H9 (cell line): Measurements from ENCODE around the gene FAM228B. TPM values are rescaled to one million over a fixed set of nuclear protein-coding genes. Genes with fewer than 3 reads are reported as not detected.

Source experiments
- DNase-seq: peaks from one replicate; pipeline ENCODE4 v3.0.0-alpha.2; 2017
- H2AFZ ChIP-seq: one replicate; pipeline ENCODE4 v1.6.1; 2013; ENCODE audit warnings: mild to moderate bottlenecking, low read length, control low read depth, moderate library complexity
- H2AK5ac ChIP-seq: 2 replicates; pipeline ENCODE4 v1.6.1; 2013; ENCODE audit warnings: low read length, control low read depth, mixed read lengths; ENCODE audit not compliant: insufficient read length
- H2BK120ac ChIP-seq: one replicate; pipeline ENCODE4 v1.6.1; 2013; ENCODE audit warnings: low read depth, mild to moderate bottlenecking, low read length, control low read depth, inconsistent platforms; ENCODE audit not compliant: poor library complexity, severe bottlenecking
- H2BK12ac ChIP-seq: 2 replicates; pipeline ENCODE4 v1.6.1; 2013; ENCODE audit warnings: low read length, control low read depth, mixed read lengths, low read depth; ENCODE audit not compliant: insufficient read length
- H2BK15ac ChIP-seq: 2 replicates; pipeline ENCODE4 v1.6.1; 2013; ENCODE audit warnings: low read depth, low read length, control low read depth
- H2BK20ac ChIP-seq: one replicate; pipeline ENCODE4 v1.6.1; 2013; ENCODE audit warnings: low read depth, mild to moderate bottlenecking, low read length, control low read depth, inconsistent platforms; ENCODE audit not compliant: poor library complexity, severe bottlenecking
- H2BK5ac ChIP-seq: 2 replicates; pipeline ENCODE4 v1.6.1; 2013; ENCODE audit warnings: low read length, control low read depth, mixed read lengths; ENCODE audit not compliant: insufficient read length
- H3K14ac ChIP-seq: 2 replicates; pipeline ENCODE4 v1.6.1; 2013; ENCODE audit warnings: low read length, control low read depth; ENCODE audit not compliant: insufficient read depth
- H3K18ac ChIP-seq: 2 replicates; pipeline ENCODE4 v1.6.1; 2013; ENCODE audit warnings: low read depth, mild to moderate bottlenecking, mixed read lengths, low read length, control low read depth; ENCODE audit not compliant: insufficient read length
- H3K23ac ChIP-seq: 2 replicates; pipeline ENCODE4 v1.6.1; 2013; ENCODE audit warnings: low read length, control low read depth, mixed read lengths, low read depth; ENCODE audit not compliant: insufficient read length
- H3K23me2 ChIP-seq: 2 replicates; pipeline ENCODE4 v1.6.1; 2013; ENCODE audit warnings: low read depth, mild to moderate bottlenecking, mixed read lengths, low read length, control low read depth; ENCODE audit not compliant: insufficient read length, poor library complexity, severe bottlenecking
- H3K27ac ChIP-seq: 2 replicates; pipeline ENCODE4 v1.5.1; 2013; ENCODE audit warnings: low read length, control low read depth, mixed read lengths, low read depth; ENCODE audit not compliant: insufficient read length
- H3K27me3 ChIP-seq: 2 replicates; pipeline ENCODE4 v1.6.1; 2013; ENCODE audit warnings: low read length, control low read depth, inconsistent platforms; ENCODE audit not compliant: insufficient read depth
- H3K4ac ChIP-seq: 2 replicates; pipeline ENCODE4 v1.6.1; 2013; ENCODE audit warnings: low read depth, mild to moderate bottlenecking, control low read depth, inconsistent platforms, low read length, moderate library complexity
- H3K4me1 ChIP-seq: 2 replicates; pipeline ENCODE4 v1.6.1; 2013; ENCODE audit warnings: low read length, control low read depth, inconsistent platforms; ENCODE audit not compliant: insufficient read depth
- H3K4me2 ChIP-seq: 2 replicates; pipeline ENCODE4 v1.6.1; 2013; ENCODE audit warnings: low read length, control low read depth, mixed read lengths; ENCODE audit not compliant: insufficient read length, insufficient read depth
- H3K56ac ChIP-seq: 2 replicates; pipeline ENCODE4 v1.6.1; 2013; ENCODE audit warnings: low read depth, mild to moderate bottlenecking, mixed read lengths, low read length, control low read depth; ENCODE audit not compliant: insufficient read length
- H3K79me1 ChIP-seq: 2 replicates; pipeline ENCODE4 v1.6.1; 2013; ENCODE audit warnings: low read depth, mild to moderate bottlenecking, moderate library complexity, low read length, control low read depth, inconsistent platforms; ENCODE audit not compliant: insufficient read depth, poor library complexity, severe bottlenecking
- H3K79me2 ChIP-seq: 2 replicates; pipeline ENCODE4 v1.6.1; 2013; ENCODE audit warnings: low read length, control low read depth, inconsistent platforms; ENCODE audit not compliant: insufficient read depth
- H3K9ac ChIP-seq: 2 replicates; pipeline ENCODE4 v1.6.1; 2013; ENCODE audit warnings: low read length, control low read depth, mixed read lengths; ENCODE audit not compliant: insufficient read length; ENCODE audit errors: extremely low read depth
- H3K9me3 ChIP-seq: one replicate; pipeline ENCODE4 v1.6.1; 2013; ENCODE audit warnings: low read depth, low read length, inconsistent platforms; ENCODE audit not compliant: control insufficient read depth
- H3T11ph ChIP-seq: one replicate; pipeline ENCODE4 v1.6.1; 2013; ENCODE audit warnings: mild to moderate bottlenecking, low read length, control low read depth, inconsistent platforms
- H4K20me1 ChIP-seq: one replicate; pipeline ENCODE4 v1.6.1; 2013; ENCODE audit not compliant: control insufficient read depth, insufficient read length, insufficient read depth
- H4K5ac ChIP-seq: 2 replicates; pipeline ENCODE4 v1.6.1; 2013; ENCODE audit warnings: low read depth, mild to moderate bottlenecking, mixed read lengths, low read length, control low read depth; ENCODE audit not compliant: insufficient read length
- H4K8ac ChIP-seq: replicated peaks from 2 replicates; pipeline ENCODE4 v1.6.1; 2013; ENCODE audit warnings: low read length, control low read depth, mixed read lengths, low read depth; ENCODE audit not compliant: insufficient read length
- H4K91ac ChIP-seq: 2 replicates; pipeline ENCODE4 v1.6.1; 2013; ENCODE audit warnings: low read depth, mild to moderate bottlenecking, moderate library complexity, mixed read lengths, low read length, control low read depth; ENCODE audit not compliant: insufficient read length
- H3K27ac Mint-ChIP-seq, 3 experiments: 2 replicates in 2 of 3; 3 replicates in 1 of 3; pipeline ENCODE4 v1.8.0; 2020 to 2021; ENCODE audit warnings: mixed read lengths in 3 of 3, mild to moderate bottlenecking in 1 of 3, moderate library complexity in 1 of 3
- H3K27me3 Mint-ChIP-seq: 2 replicates; pipeline ENCODE4 v1.8.0; 2021; ENCODE audit warnings: low read depth, mild to moderate bottlenecking, moderate library complexity, mixed read lengths
- H3K36me3 Mint-ChIP-seq, 3 experiments: 2 replicates in 2 of 3; 3 replicates in 1 of 3; pipeline ENCODE4 v1.8.0; 2020 to 2021; ENCODE audit warnings: low read depth in 3 of 3, mixed read lengths in 3 of 3; ENCODE audit not compliant: insufficient read depth in 1 of 3
- H3K4me1 Mint-ChIP-seq, 2 experiments: 2 replicates each; pipeline ENCODE4 v1.8.0; 2020; ENCODE audit warnings: mixed read lengths in 2 of 2
- H3K4me3 Mint-ChIP-seq, 2 experiments: 2 replicates in 1 of 2; 3 replicates in 1 of 2; pipeline ENCODE4 v1.8.0; 2020 to 2021; ENCODE audit warnings: mild to moderate bottlenecking in 2 of 2, mixed read lengths in 2 of 2, moderate library complexity in 1 of 2
- H3K9me3 Mint-ChIP-seq, 2 experiments: 2 replicates in 1 of 2; 3 replicates in 1 of 2; pipeline ENCODE4 v1.8.0; 2020; ENCODE audit warnings: mild to moderate bottlenecking in 2 of 2, mixed read lengths in 2 of 2, moderate library complexity in 1 of 2
- CTCF ChIP-seq: fragments of 200-600 bp; sonication (generic); conservative IDR thresholded peaks from 3 replicates; pipeline ENCODE4 v1.8.0; 2021; ENCODE audit warnings: antibody characterized with exemption, mild to moderate bottlenecking
- WGBS: extraction: QIAGEN DNeasy Blood & Tissue Kit; methylation state at CpG from one replicate; pipeline ENCODE4 v1.1.7; 2013; ENCODE audit warnings: missing lambda C conversion rate, low lambda C conversion rate, mixed read lengths; ENCODE audit not compliant: insufficient read length; ENCODE audit errors: extremely low coverage; 5-methylcytosine and 5-hydroxymethylcytosine counted together
- total RNA-seq: library from RNA; stranded (reverse); gene quantifications from 2 replicates; pipeline ENCODE4 v1.2.1, GENCODE V29; 2021

The FAM228B gene
- total RNA-seq, 1 experiment from 2014 or later: 6.5 TPM

- no peak overlapping the region for H2BK5ac ChIP-seq
- no peak overlapping the region for H3K14ac ChIP-seq
- no peak overlapping the region for H3K18ac ChIP-seq
- H3K23me2 ChIP-seq: peaks cover 4% of the 10 kb centered on the region
- H2AFZ ChIP-seq: no peak overlapping the region
- no peaks in the 10 kb centered on the region for H3K9me3 ChIP-seq
- WGBS: no CpG with 5 or more reads among the region's 4 CpGs
- no peak overlapping the region for H2BK15ac ChIP-seq
- TF ChIP-seq CTCF: no peak
- Mint-ChIP-seq H3K27me3 (no peaks in the 10 kb centered on the region; the same call in 1 of the 2 replicates), H3K27ac (peak overlapping the region in 2 of 3 experiments; percentile 65 to 85; a peak in 3 of 7 replicates), H3K36me3 (no peaks in the 10 kb centered on the region), H3K4me3 (peak overlapping the region in 1 of 2 experiments; percentile 40; a peak in 1 of 5 replicates), H3K9me3 (no peaks in the 10 kb centered on the region; a peak in 1 of 5 replicates), H3K4me1 (peaks cover 22 to 24% of the 10 kb centered on the region in 2 experiments)
- peaks cover 2% of the 10 kb centered on the region; the same call in 1 of the 2 replicates for H3K4me1 ChIP-seq
- H3K4ac ChIP-seq: no peak overlapping the region
- no peak overlapping the region for H3K4me2 ChIP-seq
- no peak overlapping the region for H4K8ac ChIP-seq
- no peak overlapping the region for H3K27ac ChIP-seq
- no peak overlapping the region for H2AK5ac ChIP-seq
- no peak overlapping the region for H2BK20ac ChIP-seq
- no peaks in the 10 kb centered on the region for H3K79me1 ChIP-seq
- H4K5ac ChIP-seq: no peak overlapping the region
- no peak overlapping the region for H3K56ac ChIP-seq
- DNase-seq: no peak
- no peak overlapping the region for H3K23ac ChIP-seq
- peaks cover 3% of the 10 kb centered on the region; the same call in 1 of the 2 replicates for H3K27me3 ChIP-seq
- H2BK120ac ChIP-seq: no peak overlapping the region
- H3T11ph ChIP-seq: no peak overlapping the region
- H2BK12ac ChIP-seq: no peak overlapping the region
- H3K79me2 ChIP-seq: no peaks in the 10 kb centered on the region
- H4K91ac ChIP-seq: no peak overlapping the region
- H4K20me1 ChIP-seq: no peaks in the 10 kb centered on the region
- H3K9ac ChIP-seq: no peak overlapping the region
These were observed 1.8 kb upstream of the FAM228B start for GRCh38 chr2:24121469-24121868.
